GM12878 (cell line): ENCODE results near the gene CACNG8. TPM values are rescaled to one million over a fixed set of nuclear protein-coding genes. Genes with fewer than 3 reads are reported as not detected.

ENCODE experiments used
- BACH1 ChIP-seq: fragments of 450-650 bp; IDR thresholded peaks from 2 replicates; pipeline ENCODE4 v1.6.1; 2017; ENCODE audit warnings: mild to moderate bottlenecking, borderline replicate concordance
- BMI1 ChIP-seq: fragments of 450-650 bp; IDR thresholded peaks from 2 replicates; pipeline ENCODE4 v1.6.1; 2016; ENCODE audit warnings: mild to moderate bottlenecking, moderate library complexity, borderline replicate concordance
- CREM ChIP-seq: IDR thresholded peaks from 2 replicates; pipeline ENCODE4 v1.6.1; 2014; ENCODE audit warnings: antibody characterized with exemption, low read depth
- EZH2 ChIP-seq: IDR thresholded peaks from 2 replicates; pipeline ENCODE4 v1.6.1; 2012; ENCODE audit warnings: low read depth, mild to moderate bottlenecking, control low read depth, inconsistent platforms, low read length, borderline replicate concordance; ENCODE audit not compliant: control insufficient read depth
- GATAD2B ChIP-seq: fragments of 450-650 bp; conservative IDR thresholded peaks from 2 replicates; pipeline ENCODE4 v1.6.1; 2017; ENCODE audit warnings: low read depth, mild to moderate bottlenecking, moderate library complexity
- RAD21 ChIP-seq: IDR thresholded peaks from 2 replicates; pipeline ENCODE4 v1.6.1; 2011; ENCODE audit warnings: mild to moderate bottlenecking, low read depth, low read length, moderate library complexity; ENCODE audit not compliant: insufficient read depth
- RCOR1 ChIP-seq: conservative IDR thresholded peaks from 2 replicates; pipeline ENCODE4 v1.6.1; 2012; ENCODE audit warnings: low read depth, low read length, improper control_type of control experiment
- SREBF1 ChIP-seq: IDR thresholded peaks from 2 replicates; pipeline ENCODE4 v1.6.1; 2012; ENCODE audit warnings: mild to moderate bottlenecking, low read length
- TAF1 ChIP-seq: IDR thresholded peaks from 2 replicates; pipeline ENCODE4 v1.6.1; 2011; ENCODE audit warnings: mild to moderate bottlenecking, low read depth, low read length, borderline replicate concordance
- polyA plus RNA-seq, 11 experiments: library from polyadenylated mRNA; depleted of rRNA in 4 of 11; unstranded in 6 of 11; stranded (reverse) in 5 of 11; fragments of >200 nt; fragmentation: Nextera tagmentation in 4 of 11; fragmentation: Illumina TruSeq in 1 of 11; extraction: Ambion mirVana in 4 of 11; extraction: Trizol in 1 of 11; gene quantifications; 1 replicate in 1 of 11; 2 replicates in 10 of 11; pipeline versions ENCODE4 v1.2.1 to v1.2.3, GENCODE V29; 2011 to 2016; ENCODE audit warnings: inconsistent platforms in 2 of 11, missing spikeins in 2 of 11, low read depth in 1 of 11
- total RNA-seq, 4 experiments: library from RNA; depleted of rRNA in 3 of 4; stranded (reverse); fragments of >200 nt in 3 of 4; fragmentation: Illumina TruSeq in 1 of 4; extraction: Trizol in 1 of 4; gene quantifications; 2 replicates each; pipeline versions ENCODE4 v1.2.1 to v1.2.3, GENCODE V29; 2013 to 2021
- TF ChIP-seq, protein P1 (sequence below): fragments of 150-350 bp; IDR thresholded peaks from 2 replicates; pipeline ENCODE4 v1.6.1; 2014; ENCODE audit warnings: mild to moderate bottlenecking, low read depth, low read length
- TF ChIP-seq, protein P2 (sequence below): IDR thresholded peaks from 2 replicates; pipeline ENCODE4 v1.6.1; 2012; ENCODE audit warnings: improper control_type of control experiment, low read depth, low read length; ENCODE audit not compliant: insufficient replicate concordance
- TF ChIP-seq, protein P3 (sequence below): fragments of 450-650 bp; IDR thresholded peaks from 2 replicates; pipeline ENCODE4 v1.6.1; 2018; ENCODE audit warnings: borderline replicate concordance, mild to moderate bottlenecking; ENCODE audit not compliant: partially characterized antibody
- TF ChIP-seq, protein P4 (sequence below): fragments of 450-650 bp; IDR thresholded peaks from 2 replicates; pipeline ENCODE4 v1.6.1; 2017; ENCODE audit warnings: mild to moderate bottlenecking, moderate library complexity

The CACNG8 gene
- total and polyA plus RNA-seq, 10 of the 15 experiments (the other 5 are each of a cell fraction or from before 2014, with no cell fraction given) = not detected

DNA sequence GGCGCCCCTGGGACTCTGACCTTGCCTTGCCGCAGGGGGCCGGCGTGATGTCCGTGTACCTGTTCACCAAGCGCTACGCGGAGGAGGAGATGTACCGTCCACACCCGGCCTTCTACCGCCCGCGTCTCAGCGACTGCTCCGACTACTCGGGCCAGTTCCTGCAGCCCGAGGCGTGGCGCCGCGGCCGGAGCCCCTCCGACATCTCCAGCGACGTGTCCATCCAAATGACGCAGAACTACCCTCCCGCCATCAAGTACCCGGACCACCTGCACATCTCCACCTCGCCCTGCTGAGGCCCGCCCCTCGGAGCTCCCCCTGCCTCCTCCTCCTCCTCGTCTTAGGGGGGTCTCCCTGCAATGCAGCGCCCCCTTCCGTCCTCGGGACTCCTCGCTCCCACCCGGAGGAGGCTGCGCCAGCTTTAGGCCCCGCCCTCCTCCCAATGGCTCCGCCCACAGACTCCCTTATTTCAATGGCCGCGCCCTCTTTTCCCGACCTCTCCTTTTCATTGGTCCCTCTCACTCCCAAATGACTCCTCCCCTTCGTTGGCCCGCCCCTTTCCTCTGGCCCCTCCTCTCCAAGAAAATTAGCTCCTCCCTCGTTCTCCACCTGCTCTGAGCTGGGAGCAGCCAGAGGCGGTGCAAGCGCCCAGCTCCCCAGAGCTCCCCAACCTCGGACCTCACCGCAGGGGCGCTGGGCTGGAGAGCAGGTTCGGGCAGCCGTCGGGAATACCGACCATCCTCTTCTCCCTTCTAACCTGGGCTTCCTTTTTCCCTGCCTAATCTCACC, 20.5 kb upstream of the CACNG8 start (continued):
- TF ChIP-seq, protein P1, sequence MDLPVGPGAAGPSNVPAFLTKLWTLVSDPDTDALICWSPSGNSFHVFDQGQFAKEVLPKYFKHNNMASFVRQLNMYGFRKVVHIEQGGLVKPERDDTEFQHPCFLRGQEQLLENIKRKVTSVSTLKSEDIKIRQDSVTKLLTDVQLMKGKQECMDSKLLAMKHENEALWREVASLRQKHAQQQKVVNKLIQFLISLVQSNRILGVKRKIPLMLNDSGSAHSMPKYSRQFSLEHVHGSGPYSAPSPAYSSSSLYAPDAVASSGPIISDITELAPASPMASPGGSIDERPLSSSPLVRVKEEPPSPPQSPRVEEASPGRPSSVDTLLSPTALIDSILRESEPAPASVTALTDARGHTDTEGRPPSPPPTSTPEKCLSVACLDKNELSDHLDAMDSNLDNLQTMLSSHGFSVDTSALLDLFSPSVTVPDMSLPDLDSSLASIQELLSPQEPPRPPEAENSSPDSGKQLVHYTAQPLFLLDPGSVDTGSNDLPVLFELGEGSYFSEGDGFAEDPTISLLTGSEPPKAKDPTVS = no peak
- TF ChIP-seq EZH2 (no peak), BMI1 (no peak), SREBF1 (no peak), GATAD2B (no peak), CREM (no peak), RCOR1 (no peak), TAF1 (no peak), BACH1 (no peak), RAD21 (no peak)
- TF ChIP-seq, protein P2, sequence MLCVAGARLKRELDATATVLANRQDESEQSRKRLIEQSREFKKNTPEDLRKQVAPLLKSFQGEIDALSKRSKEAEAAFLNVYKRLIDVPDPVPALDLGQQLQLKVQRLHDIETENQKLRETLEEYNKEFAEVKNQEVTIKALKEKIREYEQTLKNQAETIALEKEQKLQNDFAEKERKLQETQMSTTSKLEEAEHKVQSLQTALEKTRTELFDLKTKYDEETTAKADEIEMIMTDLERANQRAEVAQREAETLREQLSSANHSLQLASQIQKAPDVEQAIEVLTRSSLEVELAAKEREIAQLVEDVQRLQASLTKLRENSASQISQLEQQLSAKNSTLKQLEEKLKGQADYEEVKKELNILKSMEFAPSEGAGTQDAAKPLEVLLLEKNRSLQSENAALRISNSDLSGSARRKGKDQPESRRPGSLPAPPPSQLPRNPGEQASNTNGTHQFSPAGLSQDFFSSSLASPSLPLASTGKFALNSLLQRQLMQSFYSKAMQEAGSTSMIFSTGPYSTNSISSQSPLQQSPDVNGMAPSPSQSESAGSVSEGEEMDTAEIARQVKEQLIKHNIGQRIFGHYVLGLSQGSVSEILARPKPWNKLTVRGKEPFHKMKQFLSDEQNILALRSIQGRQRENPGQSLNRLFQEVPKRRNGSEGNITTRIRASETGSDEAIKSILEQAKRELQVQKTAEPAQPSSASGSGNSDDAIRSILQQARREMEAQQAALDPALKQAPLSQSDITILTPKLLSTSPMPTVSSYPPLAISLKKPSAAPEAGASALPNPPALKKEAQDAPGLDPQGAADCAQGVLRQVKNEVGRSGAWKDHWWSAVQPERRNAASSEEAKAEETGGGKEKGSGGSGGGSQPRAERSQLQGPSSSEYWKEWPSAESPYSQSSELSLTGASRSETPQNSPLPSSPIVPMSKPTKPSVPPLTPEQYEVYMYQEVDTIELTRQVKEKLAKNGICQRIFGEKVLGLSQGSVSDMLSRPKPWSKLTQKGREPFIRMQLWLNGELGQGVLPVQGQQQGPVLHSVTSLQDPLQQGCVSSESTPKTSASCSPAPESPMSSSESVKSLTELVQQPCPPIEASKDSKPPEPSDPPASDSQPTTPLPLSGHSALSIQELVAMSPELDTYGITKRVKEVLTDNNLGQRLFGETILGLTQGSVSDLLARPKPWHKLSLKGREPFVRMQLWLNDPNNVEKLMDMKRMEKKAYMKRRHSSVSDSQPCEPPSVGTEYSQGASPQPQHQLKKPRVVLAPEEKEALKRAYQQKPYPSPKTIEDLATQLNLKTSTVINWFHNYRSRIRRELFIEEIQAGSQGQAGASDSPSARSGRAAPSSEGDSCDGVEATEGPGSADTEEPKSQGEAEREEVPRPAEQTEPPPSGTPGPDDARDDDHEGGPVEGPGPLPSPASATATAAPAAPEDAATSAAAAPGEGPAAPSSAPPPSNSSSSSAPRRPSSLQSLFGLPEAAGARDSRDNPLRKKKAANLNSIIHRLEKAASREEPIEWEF = no peak
- TF ChIP-seq, protein P3, sequence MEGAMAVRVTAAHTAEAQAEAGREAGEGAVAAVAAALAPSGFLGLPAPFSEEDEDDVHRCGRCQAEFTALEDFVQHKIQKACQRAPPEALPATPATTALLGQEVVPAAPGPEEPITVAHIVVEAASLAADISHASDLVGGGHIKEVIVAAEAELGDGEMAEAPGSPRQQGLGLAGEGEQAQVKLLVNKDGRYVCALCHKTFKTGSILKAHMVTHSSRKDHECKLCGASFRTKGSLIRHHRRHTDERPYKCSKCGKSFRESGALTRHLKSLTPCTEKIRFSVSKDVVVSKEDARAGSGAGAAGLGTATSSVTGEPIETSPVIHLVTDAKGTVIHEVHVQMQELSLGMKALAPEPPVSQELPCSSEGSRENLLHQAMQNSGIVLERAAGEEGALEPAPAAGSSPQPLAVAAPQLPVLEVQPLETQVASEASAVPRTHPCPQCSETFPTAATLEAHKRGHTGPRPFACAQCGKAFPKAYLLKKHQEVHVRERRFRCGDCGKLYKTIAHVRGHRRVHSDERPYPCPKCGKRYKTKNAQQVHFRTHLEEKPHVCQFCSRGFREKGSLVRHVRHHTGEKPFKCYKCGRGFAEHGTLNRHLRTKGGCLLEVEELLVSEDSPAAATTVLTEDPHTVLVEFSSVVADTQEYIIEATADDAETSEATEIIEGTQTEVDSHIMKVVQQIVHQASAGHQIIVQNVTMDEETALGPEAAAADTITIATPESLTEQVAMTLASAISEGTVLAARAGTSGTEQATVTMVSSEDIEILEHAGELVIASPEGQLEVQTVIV = no peak
- TF ChIP-seq, protein P4, sequence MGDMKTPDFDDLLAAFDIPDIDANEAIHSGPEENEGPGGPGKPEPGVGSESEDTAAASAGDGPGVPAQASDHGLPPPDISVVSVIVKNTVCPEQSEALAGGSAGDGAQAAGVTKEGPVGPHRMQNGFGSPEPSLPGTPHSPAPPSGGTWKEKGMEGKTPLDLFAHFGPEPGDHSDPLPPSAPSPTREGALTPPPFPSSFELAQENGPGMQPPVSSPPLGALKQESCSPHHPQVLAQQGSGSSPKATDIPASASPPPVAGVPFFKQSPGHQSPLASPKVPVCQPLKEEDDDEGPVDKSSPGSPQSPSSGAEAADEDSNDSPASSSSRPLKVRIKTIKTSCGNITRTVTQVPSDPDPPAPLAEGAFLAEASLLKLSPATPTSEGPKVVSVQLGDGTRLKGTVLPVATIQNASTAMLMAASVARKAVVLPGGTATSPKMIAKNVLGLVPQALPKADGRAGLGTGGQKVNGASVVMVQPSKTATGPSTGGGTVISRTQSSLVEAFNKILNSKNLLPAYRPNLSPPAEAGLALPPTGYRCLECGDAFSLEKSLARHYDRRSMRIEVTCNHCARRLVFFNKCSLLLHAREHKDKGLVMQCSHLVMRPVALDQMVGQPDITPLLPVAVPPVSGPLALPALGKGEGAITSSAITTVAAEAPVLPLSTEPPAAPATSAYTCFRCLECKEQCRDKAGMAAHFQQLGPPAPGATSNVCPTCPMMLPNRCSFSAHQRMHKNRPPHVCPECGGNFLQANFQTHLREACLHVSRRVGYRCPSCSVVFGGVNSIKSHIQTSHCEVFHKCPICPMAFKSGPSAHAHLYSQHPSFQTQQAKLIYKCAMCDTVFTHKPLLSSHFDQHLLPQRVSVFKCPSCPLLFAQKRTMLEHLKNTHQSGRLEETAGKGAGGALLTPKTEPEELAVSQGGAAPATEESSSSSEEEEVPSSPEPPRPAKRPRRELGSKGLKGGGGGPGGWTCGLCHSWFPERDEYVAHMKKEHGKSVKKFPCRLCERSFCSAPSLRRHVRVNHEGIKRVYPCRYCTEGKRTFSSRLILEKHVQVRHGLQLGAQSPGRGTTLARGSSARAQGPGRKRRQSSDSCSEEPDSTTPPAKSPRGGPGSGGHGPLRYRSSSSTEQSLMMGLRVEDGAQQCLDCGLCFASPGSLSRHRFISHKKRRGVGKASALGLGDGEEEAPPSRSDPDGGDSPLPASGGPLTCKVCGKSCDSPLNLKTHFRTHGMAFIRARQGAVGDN = no peak
- TF ChIP-seq, all 136 proteins: peak for 0
